IMR-90 (cell line): Measurements from ENCODE around the gene IL1R2. TPM values are rescaled to one million over a fixed set of nuclear protein-coding genes. Genes with fewer than 3 reads are reported as not detected.

Experiments used
- ATAC-seq: fragments of 200-7000 bp; cut with Tn5 transposase; 2 replicates; pipeline ENCODE4 v1.9.1; 2020; ENCODE audit warnings: low read depth, mild to moderate bottlenecking, moderate library complexity
- BruUV-seq: library from RNA; stranded (reverse); fragments of 400-500 nt; replicated peaks from 2 replicates; lab custom pipeline; 2021; lab: Mats Ljungman, UMichigan
- CTCF ChIA-PET: fragments of 300-600 bp; formaldehyde crosslinking; extraction: SDS; loops from one replicate; lab custom pipeline; 2021; ENCODE audit warnings: antibody characterized with exemption; lab: Yijun Ruan, JAX
- POLR2A ChIA-PET: fragments of 300-600 bp; sonication (Branson Sonifier 250); formaldehyde crosslinking; loops from one replicate; lab custom pipeline; 2022; ENCODE audit warnings: antibody characterized with exemption; ENCODE audit not compliant: unreplicated experiment; lab: Charles Lee
- DNase-seq: peaks from one replicate; pipeline ENCODE4 v3.0.0; 2013
- H2AFZ ChIP-seq: replicated peaks from 2 replicates; pipeline ENCODE3; 2013; ENCODE audit warnings: low read length, mild to moderate bottlenecking; ENCODE audit not compliant: poor library complexity
- H2AK5ac ChIP-seq: 2 replicates; pipeline ENCODE4 v1.6.1; 2013; ENCODE audit warnings: low read depth, low read length, inconsistent platforms
- H2AK9ac ChIP-seq: replicated peaks from 2 replicates; pipeline ENCODE3; 2013; ENCODE audit warnings: mild to moderate bottlenecking, low read depth, low read length, moderate library complexity; ENCODE audit not compliant: poor library complexity
- H2BK120ac ChIP-seq: 2 replicates; pipeline ENCODE4 v1.6.1; 2013; ENCODE audit warnings: low read depth, low read length, inconsistent platforms
- H2BK15ac ChIP-seq: 3 replicates; pipeline ENCODE4 v1.6.1; 2013; ENCODE audit warnings: low read depth, low read length, inconsistent platforms
- H2BK20ac ChIP-seq: 2 replicates; pipeline ENCODE4 v1.6.1; 2013; ENCODE audit warnings: low read depth, mild to moderate bottlenecking, inconsistent platforms, low read length, moderate library complexity
- H2BK5ac ChIP-seq: 2 replicates; pipeline ENCODE4 v1.6.1; 2013; ENCODE audit warnings: mild to moderate bottlenecking, low read depth, low read length, inconsistent platforms; ENCODE audit not compliant: poor library complexity, severe bottlenecking
- H3K14ac ChIP-seq: replicated peaks from 2 replicates; pipeline ENCODE4 v1.6.1; 2013; ENCODE audit warnings: low read depth, low read length, inconsistent platforms
- H3K18ac ChIP-seq: 2 replicates; pipeline ENCODE4 v1.6.1; 2013; ENCODE audit warnings: low read depth, low read length, control low read depth
- H3K23ac ChIP-seq: 2 replicates; pipeline ENCODE4 v1.6.1; 2013; ENCODE audit warnings: low read depth, low read length, inconsistent platforms
- H3K27ac ChIP-seq: 2 replicates; pipeline ENCODE4 v1.5.1; 2013; ENCODE audit warnings: mild to moderate bottlenecking, control low read depth, low read length; ENCODE audit not compliant: insufficient read depth
- H3K27me3 ChIP-seq: 2 replicates; pipeline ENCODE4 v1.6.1; 2013; ENCODE audit warnings: low read length; ENCODE audit not compliant: control insufficient read depth, insufficient read depth
- H3K36me3 ChIP-seq: 2 replicates; pipeline ENCODE4 v1.6.1; 2013; ENCODE audit warnings: low read length, mixed read lengths; ENCODE audit not compliant: control insufficient read depth, insufficient read depth
- H3K4ac ChIP-seq: 2 replicates; pipeline ENCODE4 v1.6.1; 2013; ENCODE audit warnings: low read depth, low read length, inconsistent platforms
- H3K4me1 ChIP-seq: 2 replicates; pipeline ENCODE4 v1.6.1; 2013; ENCODE audit warnings: low read length, mixed read lengths; ENCODE audit not compliant: control insufficient read depth, insufficient read depth
- H3K4me2 ChIP-seq: 2 replicates; pipeline ENCODE4 v1.6.1; 2013; ENCODE audit warnings: low read depth, mild to moderate bottlenecking, control low read depth, low read length, moderate library complexity
- H3K4me3 ChIP-seq: 2 replicates; pipeline ENCODE4 v1.5.1; 2013; ENCODE audit warnings: low read depth, mild to moderate bottlenecking, control low read depth, low read length, moderate library complexity; ENCODE audit not compliant: insufficient read depth
- H3K56ac ChIP-seq: 2 replicates; pipeline ENCODE4 v1.6.1; 2013; ENCODE audit warnings: low read length, inconsistent platforms; ENCODE audit not compliant: insufficient read depth; ENCODE audit errors: extremely low read depth
- H3K79me1 ChIP-seq, 2 experiments: 2 replicates each; pipeline ENCODE4 v1.6.1; 2013; ENCODE audit warnings: low read length in 2 of 2, inconsistent platforms in 1 of 2, low read depth in 1 of 2
- H3K9ac ChIP-seq: 2 replicates; pipeline ENCODE4 v1.6.1; 2013; ENCODE audit warnings: low read depth, low read length, control low read depth
- H3K9me1 ChIP-seq: 2 replicates; pipeline ENCODE4 v1.6.1; 2013; ENCODE audit warnings: low read length, inconsistent platforms; ENCODE audit not compliant: insufficient read depth
- H3K9me3 ChIP-seq: 2 replicates; pipeline ENCODE4 v1.6.1; 2013; ENCODE audit warnings: low read length; ENCODE audit not compliant: control insufficient read depth, insufficient read depth
- H4K20me1 ChIP-seq: 2 replicates; pipeline ENCODE4 v1.6.1; 2013; ENCODE audit warnings: low read length, inconsistent platforms; ENCODE audit not compliant: insufficient read depth
- H4K5ac ChIP-seq: 2 replicates; pipeline ENCODE4 v1.6.1; 2013; ENCODE audit warnings: mild to moderate bottlenecking, low read depth, low read length, control low read depth
- H4K8ac ChIP-seq, 2 experiments: 2 replicates each; pipeline ENCODE4 v1.6.1; 2013; ENCODE audit warnings: low read depth in 2 of 2, low read length in 2 of 2, control low read depth in 1 of 2, inconsistent platforms in 1 of 2
- H4K91ac ChIP-seq: 2 replicates; pipeline ENCODE4 v1.6.1; 2013; ENCODE audit warnings: low read depth, low read length, inconsistent platforms; ENCODE audit not compliant: insufficient read depth
- ELK1 ChIP-seq: fragments of 150-350 bp; IDR thresholded peaks from 2 replicates; pipeline ENCODE4 v1.6.1; 2016; ENCODE audit warnings: low read depth, mild to moderate bottlenecking, low read length, moderate library complexity, borderline replicate concordance
- FOS ChIP-seq: fragments of 150-350 bp; IDR thresholded peaks from 2 replicates; pipeline ENCODE4 v1.6.1; 2016; ENCODE audit warnings: low read depth, low read length
- NFE2L2 ChIP-seq: fragments of 150-350 bp; IDR thresholded peaks from 2 replicates; pipeline ENCODE4 v1.6.1; 2016; ENCODE audit warnings: low read depth, mild to moderate bottlenecking, low read length
- POLR2A ChIP-seq: IDR thresholded peaks from 2 replicates; pipeline ENCODE4 v1.6.1; 2012; ENCODE audit warnings: mild to moderate bottlenecking, low read depth, low read length
- RAD21 ChIP-seq: IDR thresholded peaks from 2 replicates; pipeline ENCODE4 v1.6.1; 2012; ENCODE audit warnings: low read length, improper control_type of control experiment
- USF2 ChIP-seq: fragments of 150-350 bp; IDR thresholded peaks from 2 replicates; pipeline ENCODE4 v1.6.1; 2017; ENCODE audit warnings: mild to moderate bottlenecking, antibody characterized with exemption, low read length, low read depth
- WGBS, 2 experiments: methylation state at CpG; one replicate each; pipeline versions ENCODE4 v1.1.5 to v1.1.7; 2013; ENCODE audit warnings: missing lambda C conversion rate in 2 of 2; ENCODE audit not compliant: insufficient read length in 1 of 2; ENCODE audit errors: extremely low coverage in 2 of 2; 5-methylcytosine and 5-hydroxymethylcytosine counted together
- dilution Hi-C: fragments of 300-500 bp; cut with HindIII; formaldehyde crosslinking; loops from one replicate; pipeline ENCODE4 v1.14.3; 2018; ENCODE audit warnings: low sequenced_read_pairs; ENCODE audit not compliant: unreplicated experiment
- in situ Hi-C: fragments of 300-500 bp; cut with MboI; formaldehyde crosslinking; loops from 3 replicates; pipeline ENCODE4 v1.14.3; 2019; ENCODE audit warnings: low sequenced_read_pairs, inconsistent platforms, mixed read lengths
- intact Hi-C: fragments of 100-400 bp; cut with micrococcal nuclease; formaldehyde crosslinking; loops from 2 replicates; pipeline ENCODE4 v1.10.0; 2022
- polyA plus RNA-seq, 3 experiments: library from polyadenylated mRNA; depleted of rRNA; stranded (reverse); fragments of >200 nt; gene quantifications; 2 replicates each; pipeline ENCODE4 v1.2.3, GENCODE V29; 2012; ENCODE audit warnings: low replicate concordance in 1 of 3
- total RNA-seq: library from RNA; depleted of rRNA; stranded (reverse); fragments of >200 nt; gene quantifications from 2 replicates; pipeline ENCODE4 v1.2.3, GENCODE V29; 2012

IL1R2 gene
- total and polyA plus RNA-seq, 2 of the 4 experiments (the other 2 are of a cell fraction): not detected

GRCh38 chr2:101982495-101983029, 9.2 kb upstream of the IL1R2 start:
- Histone ChIP-seq H3K14ac (no peak overlapping the region), H4K91ac (no peak overlapping the region), H3K18ac (no peak overlapping the region), H2BK15ac (no peak overlapping the region), H3K9me1 (no peaks in the 10 kb centered on the region), H3K23ac (no peak overlapping the region), H3K4me1 (no peaks in the 10 kb centered on the region), H3K56ac (no peak overlapping the region), H3K36me3 (no peaks in the 10 kb centered on the region), H3K9ac (no peak overlapping the region), H3K79me1 (no peaks in the 10 kb centered on the region), H4K8ac (no peak overlapping the region), H3K27ac (no peak overlapping the region), H3K9me3 (no peaks in the 10 kb centered on the region), H2AK9ac (no peak overlapping the region), H2BK20ac (no peak overlapping the region), H2BK120ac (no peak overlapping the region), H2AK5ac (no peak overlapping the region), H4K5ac (no peak overlapping the region), H3K27me3 (peaks cover 18% of the 10 kb centered on the region), H3K4ac (no peak overlapping the region), H2BK5ac (no peak overlapping the region), H3K4me2 (no peak overlapping the region), H4K20me1 (no peaks in the 10 kb centered on the region), H3K4me3 (no peak overlapping the region), H2AFZ (no peak overlapping the region)
- WGBS, 2 experiments: 13% methylated on average over 1 of the region's 9 CpGs; no CpG with 5 or more reads in 1 of the 2 experiments
- TF ChIP-seq FOS (no peak), USF2 (no peak), RAD21 (no peak), NFE2L2 (no peak), POLR2A (no peak), ELK1 (no peak)
- ATAC-seq (no peak), DNase-seq (no peak)
- intact Hi-C loops (no loop called here), dilution Hi-C loops (no loop called here), in situ Hi-C loops (no loop called here)
- BruUV-seq: no TSS peak
- ChIA-PET POLR2A (no interaction called here), CTCF (no interaction called here)
